HCT116 (cell line): ENCODE measurements around the gene SLC11A1. TPM values are rescaled to one million over a fixed set of nuclear protein-coding genes. Genes with fewer than 3 reads are reported as not detected.

Experiments used
- ATAC-seq: fragments of 200-7000 bp; cut with Tn5 transposase; 2 replicates; pipeline ENCODE4 v1.9.1; 2020; ENCODE audit warnings: mild to moderate bottlenecking, moderate library complexity
- BruUV-seq: library from RNA; stranded (reverse); fragments of 400-500 nt; replicated peaks from 2 replicates; lab custom pipeline; 2021; lab: Mats Ljungman, UMichigan
- CTCF ChIA-PET: fragments of 300-600 bp; sonication (Branson Sonifier 250); formaldehyde crosslinking; loops from one replicate; lab custom pipeline; 2021; ENCODE audit warnings: antibody characterized with exemption; lab: Charles Lee
- POLR2A ChIA-PET: fragments of 300-600, 350-600 bp; sonication (Branson Sonifier 250); formaldehyde crosslinking; loops from one replicate; lab custom pipeline; 2021; ENCODE audit warnings: antibody characterized with exemption; lab: Charles Lee
- RAD21 ChIA-PET, 2 experiments: fragments of 300-600 bp; sonication (Branson Sonifier 250); formaldehyde crosslinking; loops; one replicate each; lab custom pipeline; 2023; ENCODE audit warnings: low total read pairs in 2 of 2; ENCODE audit not compliant: uncharacterized antibody in 2 of 2, unreplicated experiment in 2 of 2, low non-redundant PET in 1 of 2; lab: Charles Lee
- DNase-seq: peaks from one replicate; pipeline ENCODE4 v3.0.0-alpha.2; 2010; ENCODE audit warnings: low read depth, low spot score
- H2AFZ ChIP-seq: fragments of 200-600 bp; shearing (Covaris generic), sonication (generic); 2 replicates; pipeline ENCODE4 v1.6.1; 2017; ENCODE audit warnings: low read depth, mixed run types, mixed read lengths, antibody characterized with exemption, low read length; ENCODE audit not compliant: poor library complexity, severe bottlenecking
- H3K27ac ChIP-seq: 2 replicates; pipeline ENCODE4 v1.5.1; 2012; ENCODE audit warnings: low read depth, low read length
- H3K27me3 ChIP-seq: fragments of 200-600 bp; sonication (generic); 2 replicates; pipeline ENCODE4 v1.6.1; 2016; ENCODE audit warnings: mixed run types, low read length, mixed read lengths; ENCODE audit not compliant: insufficient read depth
- H3K36me3 ChIP-seq, 2 experiments: fragments of 200-500 bp in 1 of 2; fragments of 200-600 bp in 1 of 2; sonication (Bioruptor generic) in 1 of 2; sonication (generic) in 1 of 2; 2 replicates each; pipeline versions ENCODE4 v1.5.1 to v1.6.1; 2014 to 2016; ENCODE audit warnings: low read length in 2 of 2, inconsistent platforms in 1 of 2, mixed read lengths in 1 of 2, mixed run types in 1 of 2; ENCODE audit not compliant: insufficient read depth in 2 of 2, control insufficient read depth in 1 of 2
- H3K4me1 ChIP-seq, 2 experiments: fragments of 200-600 bp in 1 of 2; sonication (generic) in 1 of 2; 2 replicates each; pipeline versions ENCODE4 v1.5.1 to v1.6.1; 2012 to 2017; ENCODE audit warnings: low read length in 2 of 2, inconsistent platforms in 1 of 2, mild to moderate bottlenecking in 1 of 2, mixed read lengths in 1 of 2, mixed run types in 1 of 2, moderate library complexity in 1 of 2; ENCODE audit not compliant: insufficient read depth in 2 of 2, control insufficient read depth in 1 of 2
- H3K4me2 ChIP-seq: fragments of 200-600 bp; sonication (generic); 2 replicates; pipeline ENCODE4 v1.6.1; 2017; ENCODE audit warnings: mixed run types, low read length, mixed read lengths
- H3K4me3 ChIP-seq, 2 experiments: fragments of 200-600 bp in 1 of 2; sonication (generic) in 1 of 2; replicated peaks in 1 of 2; 2 replicates each; pipeline ENCODE4 v1.5.1; 2011 to 2016; ENCODE audit warnings: low read length in 2 of 2, control low read depth in 1 of 2, low read depth in 1 of 2, mild to moderate bottlenecking in 1 of 2, mixed read lengths in 1 of 2, mixed run types in 1 of 2
- H3K79me2 ChIP-seq: fragments of 200-600 bp; sonication (generic); 2 replicates; pipeline ENCODE4 v1.6.1; 2017; ENCODE audit warnings: mild to moderate bottlenecking, mixed run types, low read length, moderate library complexity, mixed read lengths; ENCODE audit not compliant: insufficient read depth
- H3K9ac ChIP-seq: fragments of 200-600 bp; sonication (generic); 2 replicates; pipeline ENCODE4 v1.6.1; 2016; ENCODE audit warnings: low read length, mixed read lengths
- H3K9me2 ChIP-seq: fragments of 200-600 bp; sonication (generic), shearing (Covaris generic); 2 replicates; pipeline ENCODE4 v1.6.1; 2017; ENCODE audit warnings: mixed run types, mild to moderate bottlenecking, moderate library complexity; ENCODE audit not compliant: insufficient read depth
- H3K9me3 ChIP-seq, 2 experiments: fragments of 200-500 bp in 1 of 2; fragments of 200-600 bp in 1 of 2; sonication (Bioruptor generic) in 1 of 2; sonication (generic) in 1 of 2; 2 replicates each; pipeline ENCODE4 v1.6.1; 2014 to 2017; ENCODE audit warnings: low read length in 2 of 2, mixed read lengths in 2 of 2, inconsistent platforms in 1 of 2, low read depth in 1 of 2, mild to moderate bottlenecking in 1 of 2, mixed run types in 1 of 2, moderate library complexity in 1 of 2; ENCODE audit not compliant: control insufficient read depth in 1 of 2, insufficient read depth in 1 of 2
- H4K20me1 ChIP-seq: fragments of 200-600 bp; sonication (generic), shearing (Covaris generic); 2 replicates; pipeline ENCODE4 v1.6.1; 2017; ENCODE audit warnings: mixed run types, mild to moderate bottlenecking, moderate library complexity; ENCODE audit not compliant: insufficient read depth
- CEBPB ChIP-seq: IDR thresholded peaks from 2 replicates; pipeline ENCODE4 v1.6.1; 2012; ENCODE audit warnings: low read depth
- EGR1 ChIP-seq: IDR thresholded peaks from 2 replicates; pipeline ENCODE4 v1.6.1; 2012; ENCODE audit warnings: low read depth
- FOSL1 ChIP-seq: IDR thresholded peaks from 2 replicates; pipeline ENCODE4 v1.6.1; 2012; ENCODE audit warnings: low read depth
- RAD21 ChIP-seq: IDR thresholded peaks from 2 replicates; pipeline ENCODE4 v1.6.1; 2012; ENCODE audit warnings: low read depth, mild to moderate bottlenecking
- TCF7L2 ChIP-seq: IDR thresholded peaks from 2 replicates; pipeline ENCODE4 v1.7.0; 2011; ENCODE audit warnings: borderline replicate concordance, inconsistent platforms; ENCODE audit not compliant: insufficient read depth, insufficient read length; ENCODE audit errors: extremely low read depth
- ZFX ChIP-seq: fragments of 450-650 bp; IDR thresholded peaks from 2 replicates; pipeline ENCODE4 v1.6.1; 2017
- intact Hi-C: fragments of 100-400 bp; cut with micrococcal nuclease; formaldehyde crosslinking; loops from 2 replicates; pipeline ENCODE4 v1.10.0; 2022
- total RNA-seq: library from RNA; stranded (reverse); gene quantifications from one replicate; pipeline ENCODE4 v1.2.1, GENCODE V29; 2021; ENCODE audit not compliant: unreplicated experiment
- TF ChIP-seq, protein P1 (sequence below): IDR thresholded peaks from 2 replicates; pipeline ENCODE4 v1.6.1; 2012

The SLC11A1 gene
- total RNA-seq, 1 experiment from 2014 or later: 0.42 TPM

DNA sequence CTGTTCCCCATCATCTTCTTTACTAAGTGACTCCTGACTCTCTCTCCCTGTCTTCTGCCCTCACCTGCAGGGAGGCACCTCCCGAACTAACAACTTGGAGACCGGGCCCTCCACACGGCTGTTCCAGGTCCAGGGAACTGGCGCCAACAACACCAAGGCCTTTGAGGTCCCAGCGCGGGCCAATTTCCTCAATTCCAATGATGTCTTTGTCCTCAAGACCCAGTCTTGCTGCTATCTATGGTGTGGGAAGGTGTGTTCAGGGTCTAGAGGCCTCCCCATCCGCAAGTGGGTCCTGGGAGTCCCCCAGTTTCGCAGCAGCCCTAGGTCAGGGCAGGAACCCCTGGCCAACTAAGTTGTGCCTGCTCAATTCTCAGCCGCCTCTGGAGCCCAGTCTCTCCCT lies 52.4 kb downstream of the SLC11A1 start:
- Histone ChIP-seq H3K36me3 (no peaks in the 10 kb centered on the region), H3K27ac (no peak overlapping the region), H3K9me2 (no peaks in the 10 kb centered on the region), H3K9ac (no peak overlapping the region), H2AFZ (no peak overlapping the region), H3K4me1 (no peaks in the 10 kb centered on the region), H3K9me3 (no peaks in the 10 kb centered on the region), H4K20me1 (no peaks in the 10 kb centered on the region), H3K27me3 (no peaks in the 10 kb centered on the region), H3K4me3 (no peak overlapping the region), H3K79me2 (no peaks in the 10 kb centered on the region), H3K4me2 (no peak overlapping the region)
- ChIA-PET CTCF (no interaction called here), POLR2A (no interaction called here), RAD21 (no interaction called here)
- BruUV-seq: no TSS peak
- DNase-seq: no peak
- TF ChIP-seq CEBPB: no peak
- no peak for TF ChIP-seq EGR1
- TF ChIP-seq FOSL1: no peak
- TF ChIP-seq RAD21: no peak
- no peak for TF ChIP-seq TCF7L2
- no peak for TF ChIP-seq ZFX
- ATAC-seq: no peak
- intact Hi-C loops: no loop called here

DNA sequence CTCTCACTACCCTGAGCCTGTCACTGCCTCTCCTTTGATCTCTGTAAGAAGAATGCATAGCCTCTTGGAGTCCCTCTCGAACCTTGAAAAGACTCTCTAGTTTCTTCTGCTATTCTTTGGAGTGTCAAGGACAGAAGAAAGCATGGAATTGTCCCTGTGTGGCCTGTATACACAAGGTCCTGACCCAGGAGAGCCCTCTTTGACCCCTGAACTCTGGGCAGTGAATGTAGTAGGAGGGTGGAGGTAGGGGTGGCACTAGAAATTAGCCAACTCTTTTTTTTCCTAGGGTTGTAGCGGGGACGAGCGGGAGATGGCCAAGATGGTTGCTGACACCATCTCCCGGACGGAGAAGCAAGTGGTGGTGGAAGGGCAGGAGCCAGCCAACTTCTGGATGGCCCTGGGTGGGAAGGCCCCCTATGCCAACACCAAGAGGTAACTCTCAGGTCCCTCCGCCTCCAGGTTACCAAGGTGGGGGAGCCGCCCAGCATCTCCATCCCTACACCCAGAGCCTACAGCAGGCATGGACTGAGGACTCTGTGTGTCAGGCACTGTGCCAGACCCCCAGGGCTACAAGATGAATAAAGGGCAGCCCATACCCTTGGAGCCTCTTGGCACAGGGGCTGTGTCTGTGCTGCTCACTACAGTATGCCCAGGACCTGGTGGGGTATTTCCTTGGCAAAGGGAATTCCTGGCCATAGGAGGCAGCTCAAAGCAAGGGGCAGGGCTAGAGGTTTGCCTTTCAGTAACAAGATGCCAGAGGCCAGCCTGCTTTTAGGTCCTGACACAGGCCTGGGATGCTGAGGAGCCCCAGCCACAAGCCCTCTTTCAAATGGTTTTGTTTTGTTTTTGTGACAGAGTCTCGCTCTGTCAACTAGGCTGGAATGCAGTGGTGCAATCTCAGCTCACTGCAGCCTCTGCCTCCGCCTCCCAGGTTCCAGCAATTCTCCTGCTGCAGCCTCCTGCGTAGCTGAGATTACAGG lies 53.2 kb downstream of the SLC11A1 start:
- intact Hi-C loops: no loop called here
- Histone ChIP-seq H3K27ac (no peak overlapping the region), H3K9me3 (no peaks in the 10 kb centered on the region), H3K36me3 (no peaks in the 10 kb centered on the region), H3K9me2 (no peaks in the 10 kb centered on the region), H4K20me1 (no peaks in the 10 kb centered on the region), H3K79me2 (no peaks in the 10 kb centered on the region), H3K4me2 (no peak overlapping the region), H3K9ac (no peak overlapping the region), H2AFZ (no peak overlapping the region), H3K4me3 (no peak overlapping the region), H3K27me3 (no peaks in the 10 kb centered on the region), H3K4me1 (no peaks in the 10 kb centered on the region)
- TF ChIP-seq, protein P1, sequence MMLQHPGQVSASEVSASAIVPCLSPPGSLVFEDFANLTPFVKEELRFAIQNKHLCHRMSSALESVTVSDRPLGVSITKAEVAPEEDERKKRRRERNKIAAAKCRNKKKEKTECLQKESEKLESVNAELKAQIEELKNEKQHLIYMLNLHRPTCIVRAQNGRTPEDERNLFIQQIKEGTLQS: no peak
- TF ChIP-seq TCF7L2 (no peak), ZFX (no peak)
- POLR2A ChIA-PET: no interaction called here
- CTCF ChIA-PET: no interaction called here
- no peak for ATAC-seq
- RAD21 ChIA-PET: no interaction called here
- no peak for DNase-seq
- no TSS peak for BruUV-seq
